ENCODE measurements around the gene CA10.

The CA10 gene

GRCh38 chr17:51646539-51646938 lies 512.0 kb downstream of the CA10 start:
- DNase-seq (ENCODE audit: low read depth) = no peak

GRCh38 chr17:51645056-51645455 lies 513.5 kb downstream of the CA10 start:
- no peak for DNase-seq (ENCODE audit: low read depth)

GRCh38 chr17:51643702-51644490 lies 514.6 kb downstream of the CA10 start:
- DNase-seq (ENCODE audit: low read depth) = no peak

GRCh38 chr17:51642029-51642428 lies 516.5 kb downstream of the CA10 start:
- no peak for DNase-seq (ENCODE audit: low read depth)

DNA sequence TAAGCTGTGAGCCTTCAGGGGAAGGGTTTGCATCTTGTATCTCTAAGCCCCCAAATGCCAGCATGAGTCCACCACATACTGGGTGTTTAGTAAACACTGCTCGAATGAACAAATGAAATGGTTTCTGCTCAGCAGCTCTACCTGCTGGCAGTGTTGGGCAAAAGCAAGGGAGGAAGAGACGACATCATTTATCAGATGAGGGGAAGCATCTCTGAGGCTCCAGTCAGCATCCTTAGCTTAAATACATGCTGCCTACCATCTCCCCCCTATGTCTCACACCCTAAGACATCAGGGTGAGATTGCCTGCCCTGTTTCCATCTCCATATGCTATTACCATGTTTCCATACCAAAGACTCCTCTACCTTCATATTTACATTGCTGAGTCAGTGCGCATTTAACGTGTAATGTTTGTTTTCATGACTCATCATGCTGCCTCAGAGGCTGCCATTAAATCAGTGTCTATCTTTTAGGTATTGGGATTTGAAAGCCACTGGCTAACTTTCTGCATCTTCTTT lies 518.3 kb downstream of the CA10 start:
- no peak for DNase-seq (ENCODE audit: low read depth)

GRCh38 chr17:51638971-51639370 lies 519.5 kb downstream of the CA10 start:
- DNase-seq (ENCODE audit: low read depth) = no peak

GRCh38 chr17:51636291-51636690 lies 522.2 kb downstream of the CA10 start:
- DNase-seq (ENCODE audit: low read depth) = no peak

- DNase-seq (ENCODE audit: low read depth) = no peak
These were observed 528.3 kb downstream of the CA10 start for GRCh38 chr17:51630101-51630671.

GRCh38 chr17:51629232-51629631 lies 529.3 kb downstream of the CA10 start:
- DNase-seq (ENCODE audit: low read depth) = no peak

GRCh38 chr17:51627779-51628178 lies 530.7 kb downstream of the CA10 start:
- no peak for DNase-seq (ENCODE audit: low read depth)

DNA sequence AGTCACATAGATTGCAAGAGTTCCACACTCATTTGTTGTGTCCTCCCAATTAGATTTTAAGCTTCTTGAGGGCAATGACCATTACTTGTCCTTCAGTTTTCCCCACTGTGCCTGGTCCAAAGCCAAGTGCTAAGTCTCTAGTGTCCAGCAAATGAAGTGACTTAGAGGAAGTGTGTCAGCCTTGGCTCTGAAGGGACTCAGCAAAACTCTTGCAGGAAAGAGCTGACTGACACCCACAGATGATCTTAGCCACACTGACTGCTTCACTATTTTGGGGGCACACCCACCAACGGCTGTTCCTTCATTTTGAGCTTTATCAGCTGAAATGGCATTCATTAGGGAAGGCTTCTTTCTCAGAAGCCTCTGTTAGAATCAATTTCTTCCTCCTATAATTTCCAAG lies 540.0 kb downstream of the CA10 start:
- DNase-seq (ENCODE audit: low read depth) = no peak

DNA sequence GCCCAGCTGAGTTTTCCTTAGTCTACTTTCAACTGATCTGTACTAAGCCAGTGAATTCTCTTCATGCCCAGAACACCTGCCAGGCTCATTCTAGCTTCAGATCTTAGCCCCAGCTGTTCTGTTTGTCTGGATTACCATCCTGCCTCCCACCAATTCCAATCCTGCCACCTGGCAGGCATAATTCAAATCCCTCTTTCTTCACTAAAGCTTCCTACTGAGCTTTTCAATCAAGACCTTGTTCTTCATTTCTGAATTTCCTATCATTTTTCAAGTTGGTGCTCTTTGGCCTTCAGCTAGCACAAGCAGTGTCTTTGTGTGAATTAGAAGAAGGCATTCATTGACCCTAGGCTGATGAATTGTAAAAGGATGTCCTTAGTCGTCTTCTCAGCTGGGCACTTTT lies 540.5 kb downstream of the CA10 start:
- DNase-seq (ENCODE audit: low read depth) = no peak

- no peak for DNase-seq (ENCODE audit: low read depth)
These were observed 545.3 kb downstream of the CA10 start for GRCh38 chr17:51613255-51613654.

DNA sequence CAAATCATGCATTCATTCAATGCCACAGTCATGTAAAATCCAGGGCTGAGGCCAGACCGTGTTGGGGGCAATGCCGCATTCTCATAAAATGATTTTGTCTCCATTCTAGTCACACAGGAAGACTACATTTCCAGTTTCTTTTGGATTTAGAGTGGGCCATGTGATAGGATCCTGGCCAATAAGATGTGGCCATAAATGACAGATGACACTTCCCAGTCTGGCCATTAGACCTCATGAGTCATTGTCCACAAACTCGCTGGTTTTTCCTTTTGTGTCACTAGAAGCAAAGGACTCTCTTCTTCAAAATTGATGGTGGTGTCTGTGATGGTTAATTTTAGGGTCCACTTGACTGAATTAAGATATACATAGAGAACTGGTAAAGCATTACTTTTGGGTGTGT lies 545.8 kb downstream of the CA10 start:
- no peak for DNase-seq (ENCODE audit: low read depth)

GRCh38 chr17:51611585-51611984 lies 546.9 kb downstream of the CA10 start:
- no peak for DNase-seq (ENCODE audit: low read depth)

GRCh38 chr17:51610834-51611233 lies 547.7 kb downstream of the CA10 start:
- DNase-seq (ENCODE audit: low read depth) = no peak

DNA sequence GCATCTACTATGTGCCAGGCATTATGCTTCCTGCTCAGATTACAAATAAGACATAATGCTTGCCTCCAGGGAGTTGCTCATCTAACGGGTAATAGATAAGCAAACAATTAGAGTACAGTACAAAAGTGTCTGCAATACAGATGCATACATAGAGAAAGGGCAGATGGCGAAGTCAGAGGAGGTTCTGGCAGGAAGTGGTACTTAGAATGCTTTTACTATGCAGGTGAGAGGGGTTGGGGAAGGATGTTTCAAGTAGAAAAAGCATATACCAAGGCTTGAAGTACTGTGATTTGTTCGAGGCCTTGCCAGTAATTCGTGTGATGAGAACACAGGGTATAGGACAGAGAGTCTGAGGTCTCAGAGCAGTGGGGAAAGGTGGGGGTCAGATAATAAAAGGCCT lies 548.4 kb downstream of the CA10 start:
- DNase-seq (ENCODE audit: low read depth) = no peak

GRCh38 chr17:51608251-51608933 lies 550.1 kb downstream of the CA10 start:
- no peak for DNase-seq (ENCODE audit: low read depth)

DNA sequence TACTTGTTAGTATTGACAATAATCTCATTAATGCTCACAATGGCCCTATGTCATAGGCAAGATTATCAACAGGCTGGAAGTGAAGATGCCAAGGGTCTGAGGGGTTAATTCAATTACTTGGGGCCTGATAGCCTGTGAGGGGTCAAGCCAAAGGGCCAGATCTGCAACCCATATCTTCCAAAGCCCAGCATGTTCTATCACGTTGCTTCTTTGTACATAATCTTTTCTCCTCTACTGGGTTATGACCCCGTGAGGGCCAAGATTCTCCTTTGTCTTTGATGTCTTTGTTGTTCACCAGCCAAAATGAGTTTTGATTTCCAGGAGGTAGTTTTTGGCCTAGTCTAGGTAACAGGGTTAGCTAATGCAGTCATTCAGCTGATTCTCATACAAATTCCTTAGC lies 551.0 kb downstream of the CA10 start:
- DNase-seq (ENCODE audit: low read depth) = no peak

GRCh38 chr17:51604299-51605020 lies 554.1 kb downstream of the CA10 start:
- DNase-seq (ENCODE audit: low read depth) = no peak

- no peak for DNase-seq (ENCODE audit: low read depth)
These were observed 556.8 kb downstream of the CA10 start for GRCh38 chr17:51601622-51602261.

DNA sequence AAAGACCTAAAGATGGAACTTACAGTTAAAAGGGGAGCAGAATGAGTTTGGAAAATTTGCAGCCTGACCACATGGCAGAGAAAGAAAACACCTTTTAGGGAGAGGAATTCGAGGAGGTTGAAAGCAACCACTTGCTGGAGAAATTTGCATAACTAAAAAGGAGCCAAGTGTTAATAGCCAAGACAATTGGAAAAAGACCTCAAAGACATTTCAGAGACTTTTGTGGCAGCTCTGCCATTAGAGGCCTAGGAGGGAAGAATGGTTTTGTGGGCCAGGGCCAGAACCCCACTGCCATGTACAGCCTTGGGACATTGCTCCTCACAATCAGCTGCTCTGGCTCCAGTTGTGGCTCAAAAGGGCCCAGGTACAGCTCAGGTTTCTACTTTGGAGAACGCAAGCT lies 559.7 kb downstream of the CA10 start:
- no peak for DNase-seq (ENCODE audit: low read depth)

All from HS-5 (cell line).